Measurements from ENCODE around the gene SUSD6. TPM values are rescaled to one million over a fixed set of nuclear protein-coding genes. Genes with fewer than 3 reads are reported as not detected.

The SUSD6 gene
- total RNA-seq, 1 experiment from 2014 or later: 24.1 TPM

DNA sequence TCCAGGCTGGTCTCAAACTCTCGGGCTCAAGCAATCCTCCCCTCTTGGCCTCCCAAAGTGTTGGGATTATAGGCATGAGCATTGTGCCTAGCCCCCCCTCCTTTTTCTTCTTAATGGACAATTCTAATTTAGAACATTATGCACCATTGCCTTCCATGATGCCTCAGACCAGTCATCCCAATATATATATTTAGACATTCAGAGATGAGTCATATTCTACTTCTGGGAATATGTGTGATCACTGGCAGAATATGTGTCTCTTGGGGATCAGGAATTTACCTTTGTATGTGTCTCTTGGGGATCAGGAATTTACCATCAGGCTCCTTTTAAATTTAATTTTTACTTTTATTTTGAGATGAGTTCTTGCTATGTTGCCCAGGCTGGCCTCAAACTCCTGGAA lies 29.2 kb upstream of the SUSD6 start:
- Histone ChIP-seq H3K4me1 (replicated peaks; ENCODE audit: insufficient read depth) (peaks cover 13% of the 10 kb centered on the region), H3K9me3 (ENCODE audit: insufficient read depth, low read depth) (no peaks in the 10 kb centered on the region), H3F3A (ENCODE audit: insufficient read depth, low read depth) (peaks cover 11% of the 10 kb centered on the region; the same call in 1 of the 2 replicates), H3K27me3 (ENCODE audit: insufficient read depth, low read depth) (no peaks in the 10 kb centered on the region), H3K27ac (no peak overlapping the region), H3K4me3 (no peak overlapping the region), H2AFZ (no peak overlapping the region), H4K20me1 (ENCODE audit: insufficient read depth) (no peaks in the 10 kb centered on the region), H3K9me2 (ENCODE audit: insufficient read depth) (no peaks in the 10 kb centered on the region), H3K4me2 (no peak overlapping the region), H3K36me3 (ENCODE audit: low read depth) (no peaks in the 10 kb centered on the region), H3K79me2 (ENCODE audit: low read depth) (no peaks in the 10 kb centered on the region)
- no peak for DNase-seq
- intact Hi-C loops (cut with micrococcal nuclease; ENCODE audit: unreplicated experiment): no loop called here
- CTCF ChIA-PET: no interaction called here
- POLR2A ChIA-PET (ENCODE audit: unreplicated experiment): no interaction called here
- no TSS peak for BruUV-seq (replicated peaks)
- TF ChIP-seq, protein P1, sequence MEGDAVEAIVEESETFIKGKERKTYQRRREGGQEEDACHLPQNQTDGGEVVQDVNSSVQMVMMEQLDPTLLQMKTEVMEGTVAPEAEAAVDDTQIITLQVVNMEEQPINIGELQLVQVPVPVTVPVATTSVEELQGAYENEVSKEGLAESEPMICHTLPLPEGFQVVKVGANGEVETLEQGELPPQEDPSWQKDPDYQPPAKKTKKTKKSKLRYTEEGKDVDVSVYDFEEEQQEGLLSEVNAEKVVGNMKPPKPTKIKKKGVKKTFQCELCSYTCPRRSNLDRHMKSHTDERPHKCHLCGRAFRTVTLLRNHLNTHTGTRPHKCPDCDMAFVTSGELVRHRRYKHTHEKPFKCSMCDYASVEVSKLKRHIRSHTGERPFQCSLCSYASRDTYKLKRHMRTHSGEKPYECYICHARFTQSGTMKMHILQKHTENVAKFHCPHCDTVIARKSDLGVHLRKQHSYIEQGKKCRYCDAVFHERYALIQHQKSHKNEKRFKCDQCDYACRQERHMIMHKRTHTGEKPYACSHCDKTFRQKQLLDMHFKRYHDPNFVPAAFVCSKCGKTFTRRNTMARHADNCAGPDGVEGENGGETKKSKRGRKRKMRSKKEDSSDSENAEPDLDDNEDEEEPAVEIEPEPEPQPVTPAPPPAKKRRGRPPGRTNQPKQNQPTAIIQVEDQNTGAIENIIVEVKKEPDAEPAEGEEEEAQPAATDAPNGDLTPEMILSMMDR (conservative IDR thresholded peaks at IDR 0.05): no peak
- TF ChIP-seq EZH2 (IDR thresholded peaks at IDR 0.05; ENCODE audit: low read depth): no peak

DNA sequence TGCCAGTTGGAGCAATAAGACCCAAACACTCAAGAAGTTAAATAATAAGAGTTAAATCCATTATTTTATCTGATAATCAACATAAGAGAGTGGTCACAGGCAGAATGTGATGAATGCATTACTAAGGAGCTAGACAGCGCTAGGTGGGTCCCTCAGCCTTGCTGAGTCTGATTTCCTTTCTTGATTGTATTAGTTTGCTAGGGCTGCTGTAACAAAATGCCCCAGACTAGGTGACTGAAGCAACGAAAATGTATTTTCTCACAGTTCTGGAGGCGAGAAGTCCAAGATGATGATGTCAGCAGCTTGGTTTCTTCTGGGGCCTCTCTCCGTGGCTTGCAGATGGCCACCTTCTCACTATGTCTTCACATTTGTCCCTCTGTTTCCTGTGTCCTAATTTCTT lies 28.6 kb upstream of the SUSD6 start:
- Histone ChIP-seq H3K27me3 (ENCODE audit: insufficient read depth, low read depth) (no peaks in the 10 kb centered on the region), H2AFZ (no peak overlapping the region), H3K79me2 (ENCODE audit: low read depth) (no peaks in the 10 kb centered on the region), H3K27ac (no peak overlapping the region), H3K4me2 (no peak overlapping the region), H3K36me3 (ENCODE audit: low read depth) (no peaks in the 10 kb centered on the region), H3K9me3 (ENCODE audit: insufficient read depth, low read depth) (no peaks in the 10 kb centered on the region), H4K20me1 (ENCODE audit: insufficient read depth) (no peaks in the 10 kb centered on the region), H3K4me1 (replicated peaks; ENCODE audit: insufficient read depth) (peaks cover 13% of the 10 kb centered on the region), H3K9me2 (ENCODE audit: insufficient read depth) (no peaks in the 10 kb centered on the region), H3K4me3 (no peak overlapping the region), H3F3A (ENCODE audit: insufficient read depth, low read depth) (peaks cover 11% of the 10 kb centered on the region; the same call in 1 of the 2 replicates)
- CTCF ChIA-PET: no interaction called here
- TF ChIP-seq EZH2 (IDR thresholded peaks at IDR 0.05; ENCODE audit: low read depth): no peak
- TF ChIP-seq, protein P1 (conservative IDR thresholded peaks at IDR 0.05): no peak
- intact Hi-C loops (cut with micrococcal nuclease; ENCODE audit: unreplicated experiment): no loop called here
- POLR2A ChIA-PET (ENCODE audit: unreplicated experiment): no interaction called here
- no peak for DNase-seq
- BruUV-seq (replicated peaks): no TSS peak

DNA sequence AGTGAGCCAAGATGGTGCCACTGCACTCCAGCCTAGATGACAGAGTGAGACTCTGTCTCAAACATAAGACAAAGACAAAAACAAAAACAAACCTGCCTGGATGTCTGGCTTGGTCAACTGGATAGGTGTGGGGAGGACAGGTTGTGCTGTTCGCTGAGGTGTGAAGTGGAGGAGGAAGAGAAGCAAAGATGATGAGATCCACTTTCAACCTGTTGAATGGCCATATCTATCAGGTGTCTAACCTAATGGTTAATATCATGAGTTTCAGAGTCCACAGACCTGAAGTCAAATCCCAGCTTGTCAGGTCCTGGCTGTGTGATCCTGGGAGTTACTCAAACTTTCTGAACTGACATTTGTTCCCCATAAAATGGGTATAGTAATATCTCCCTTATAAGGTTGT lies 27.0 kb upstream of the SUSD6 start:
- Histone ChIP-seq H3F3A (ENCODE audit: insufficient read depth, low read depth) (peaks cover 5% of the 10 kb centered on the region; the same call in 1 of the 2 replicates), H3K27ac (no peak overlapping the region), H3K4me1 (replicated peaks; ENCODE audit: insufficient read depth) (peaks cover 10% of the 10 kb centered on the region), H4K20me1 (ENCODE audit: insufficient read depth) (no peaks in the 10 kb centered on the region), H2AFZ (no peak overlapping the region), H3K36me3 (ENCODE audit: low read depth) (no peaks in the 10 kb centered on the region), H3K4me2 (no peak overlapping the region), H3K79me2 (ENCODE audit: low read depth) (no peaks in the 10 kb centered on the region), H3K27me3 (ENCODE audit: insufficient read depth, low read depth) (no peaks in the 10 kb centered on the region), H3K9me2 (ENCODE audit: insufficient read depth) (no peaks in the 10 kb centered on the region), H3K9me3 (ENCODE audit: insufficient read depth, low read depth) (no peaks in the 10 kb centered on the region), H3K4me3 (no peak overlapping the region)
- ChIA-PET CTCF (interaction anchor here (0.6 to 1.4 kb wide), 11 partner anchors 10 to 1324 kb away, joined by 3 to 17 read pairs (median 3); partner anchors contain the start of genes CCDC177 and SUSD6), POLR2A (ENCODE audit: unreplicated experiment) (no interaction called here)
- DNase-seq: no peak
- intact Hi-C loops (cut with micrococcal nuclease; ENCODE audit: unreplicated experiment): loop anchor here (2.0 kb wide), 3 partner anchors 50 to 132 kb away; no protein-coding TSS in a partner anchor
- no peak for TF ChIP-seq EZH2 (IDR thresholded peaks at IDR 0.05; ENCODE audit: low read depth)
- TF ChIP-seq, protein P1 (conservative IDR thresholded peaks at IDR 0.05): no peak
- BruUV-seq (replicated peaks): no TSS peak

Measured in PC-9 (cell line).